OCI-LY3 (cell line): Measurements from ENCODE around the gene SMAD6.

Experiments used
- H2AFZ ChIP-seq: fragments of 200-600, 300-600 bp; shearing (Covaris generic); 2 replicates; pipeline ENCODE4 v1.6.0; 2014; ENCODE audit warnings: antibody characterized with exemption, low read depth, low read length
- H3K27ac ChIP-seq: fragments of 200-600, 300-600 bp; sonication (generic); 2 replicates; pipeline ENCODE4 v1.5.1; 2014; ENCODE audit warnings: mild to moderate bottlenecking, low read length, moderate library complexity, mixed read lengths
- H3K27me3 ChIP-seq: fragments of 200-600, 300-600 bp; sonication (generic); 2 replicates; pipeline ENCODE4 v1.6.1; 2014; ENCODE audit warnings: low read depth, low read length, mixed read lengths
- H3K36me3 ChIP-seq: fragments of 200-600, 300-600 bp; sonication (generic); replicated peaks from 2 replicates; pipeline ENCODE3; 2014; ENCODE audit warnings: low read depth, low read length, mixed read lengths
- H3K4me1 ChIP-seq: fragments of 300-600, 200-600 bp; sonication (generic); 2 replicates; pipeline ENCODE4 v1.6.1; 2014; ENCODE audit warnings: low read length, mixed read lengths
- H3K4me2 ChIP-seq: fragments of 200-600, 300-600 bp; sonication (generic); 2 replicates; pipeline ENCODE4 v1.6.1; 2014; ENCODE audit warnings: low read length, mixed read lengths
- H3K4me3 ChIP-seq: fragments of 300-600, 200-600 bp; sonication (generic); 2 replicates; pipeline ENCODE4 v1.5.1; 2014; ENCODE audit warnings: antibody characterized with exemption, mild to moderate bottlenecking, low read length, moderate library complexity
- H3K79me2 ChIP-seq: fragments of 300-600, 200-600 bp; shearing (Covaris generic); 2 replicates; pipeline ENCODE4 v1.6.1; 2014; ENCODE audit warnings: mild to moderate bottlenecking, low read length, mixed read lengths
- H3K9ac ChIP-seq: fragments of 300-600, 200-600 bp; shearing (Covaris generic); 2 replicates; pipeline ENCODE4 v1.6.0; 2014; ENCODE audit warnings: mild to moderate bottlenecking, low read length, moderate library complexity
- H3K9me3 ChIP-seq: fragments of 200-600, 300-600 bp; shearing (Covaris generic); 2 replicates; pipeline ENCODE4 v1.6.1; 2014; ENCODE audit warnings: low read length, mixed read lengths; ENCODE audit not compliant: insufficient read depth
- H4K20me1 ChIP-seq: fragments of 200-600, 300-600 bp; sonication (generic); 2 replicates; pipeline ENCODE4 v1.6.1; 2016; ENCODE audit warnings: low read length, mixed read lengths; ENCODE audit not compliant: insufficient read depth
- CTCF ChIP-seq: fragments of 200-600, 300-600 bp; sonication (generic); IDR thresholded peaks from 2 replicates; pipeline ENCODE4 v1.5.1; 2014; ENCODE audit warnings: antibody characterized with exemption, low read length, low read depth
- EZH2phosphoT487 ChIP-seq: fragments of 200-600 bp; shearing (Covaris generic); IDR thresholded peaks from 2 replicates; pipeline ENCODE4 v1.6.1; 2018; ENCODE audit warnings: antibody characterized with exemption, mixed run types, low read depth

SMAD6 gene

DNA sequence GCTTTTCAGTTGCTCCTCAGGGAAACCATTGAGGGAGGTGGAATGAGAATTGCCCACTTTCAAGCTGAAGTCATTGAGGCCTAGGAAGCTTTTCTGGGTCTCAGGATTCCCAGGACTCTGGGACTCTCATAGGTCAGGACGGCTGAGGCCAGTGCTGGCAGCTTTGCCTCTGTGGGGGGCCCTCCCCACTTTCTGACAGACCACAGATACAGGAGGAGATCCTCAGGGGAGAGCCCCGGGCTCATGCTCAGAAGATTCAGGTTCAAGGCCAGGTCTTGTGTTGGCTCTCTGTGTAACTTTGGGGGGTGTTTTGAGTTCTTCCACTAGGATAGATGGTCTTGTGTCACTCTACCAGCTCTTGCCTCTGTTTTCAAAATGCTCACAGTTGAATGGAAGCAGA lies 50.0 kb downstream of the SMAD6 start:
- no peak overlapping the region for H3K9ac ChIP-seq
- H3K36me3 ChIP-seq, result no peaks in the 10 kb centered on the region
- peaks cover 4% of the 10 kb centered on the region; the same call in 1 of the 2 replicates for H3K9me3 ChIP-seq
- H3K79me2 ChIP-seq, result no peaks in the 10 kb centered on the region
- no peaks in the 10 kb centered on the region for H4K20me1 ChIP-seq
- no peak overlapping the region for H3K27ac ChIP-seq
- H3K4me1 ChIP-seq, result peaks cover 5% of the 10 kb centered on the region
- TF ChIP-seq EZH2phosphoT487, result no peak
- no peak overlapping the region for H2AFZ ChIP-seq
- H3K27me3 ChIP-seq, result no peaks in the 10 kb centered on the region
- H3K4me3 ChIP-seq, result no peak overlapping the region
- no peak overlapping the region for H3K4me2 ChIP-seq

- H3K79me2 ChIP-seq, result no peaks in the 10 kb centered on the region
- H3K27me3 ChIP-seq, result no peaks in the 10 kb centered on the region
- no peak overlapping the region for H3K27ac ChIP-seq
- H3K9me3 ChIP-seq, result peaks cover 4% of the 10 kb centered on the region; the same call in 1 of the 2 replicates
- H3K4me3 ChIP-seq, result no peak overlapping the region
- H3K4me2 ChIP-seq, result no peak overlapping the region
- TF ChIP-seq CTCF (no peak), EZH2phosphoT487 (no peak)
- H2AFZ ChIP-seq, result no peak overlapping the region
- no peaks in the 10 kb centered on the region for H4K20me1 ChIP-seq
- H3K36me3 ChIP-seq, result no peaks in the 10 kb centered on the region
- H3K4me1 ChIP-seq, result peaks cover 5% of the 10 kb centered on the region
- no peak overlapping the region for H3K9ac ChIP-seq
Measured at GRCh38 chr15:66753687-66754377, 51.8 kb downstream of the SMAD6 start.

DNA sequence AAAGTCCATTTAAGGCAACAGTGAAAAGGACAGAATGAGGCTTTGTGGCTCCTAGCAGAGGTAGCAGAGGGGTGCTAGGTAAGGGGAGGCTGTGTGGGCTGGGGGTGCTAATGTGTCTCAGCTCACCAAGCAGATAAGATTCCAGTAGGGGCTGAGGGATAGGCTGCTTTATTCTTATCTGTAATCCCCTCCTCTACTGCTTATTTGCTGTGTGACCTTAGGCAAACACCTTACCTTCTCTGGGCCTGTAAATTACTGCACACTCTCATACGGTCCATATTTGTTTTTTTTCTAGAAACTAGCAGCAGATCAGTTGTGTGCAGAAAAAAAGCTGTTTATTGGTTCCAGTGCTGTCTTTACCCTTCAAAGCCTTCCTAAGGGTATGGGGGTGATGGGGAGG lies 52.8 kb downstream of the SMAD6 start:
- no peak overlapping the region for H3K9ac ChIP-seq
- no peaks in the 10 kb centered on the region for H3K27me3 ChIP-seq
- H3K27ac ChIP-seq, result no peak overlapping the region
- H3K79me2 ChIP-seq, result no peaks in the 10 kb centered on the region
- H3K4me1 ChIP-seq, result peaks cover 5% of the 10 kb centered on the region
- peaks cover 4% of the 10 kb centered on the region; the same call in 1 of the 2 replicates for H3K9me3 ChIP-seq
- H2AFZ ChIP-seq, result no peak overlapping the region
- no peaks in the 10 kb centered on the region for H4K20me1 ChIP-seq
- no peak overlapping the region for H3K4me3 ChIP-seq
- H3K4me2 ChIP-seq, result no peak overlapping the region
- no peaks in the 10 kb centered on the region for H3K36me3 ChIP-seq
- no peak for TF ChIP-seq EZH2phosphoT487
- no peak for TF ChIP-seq CTCF

- peaks cover 4% of the 10 kb centered on the region; the same call in 1 of the 2 replicates for H3K9me3 ChIP-seq
- no peak overlapping the region for H2AFZ ChIP-seq
- no peak overlapping the region for H3K27ac ChIP-seq
- H3K27me3 ChIP-seq, result no peaks in the 10 kb centered on the region
- H3K9ac ChIP-seq, result no peak overlapping the region
- H4K20me1 ChIP-seq, result no peaks in the 10 kb centered on the region
- H3K4me3 ChIP-seq, result no peak overlapping the region
- H3K36me3 ChIP-seq, result no peaks in the 10 kb centered on the region
- H3K4me2 ChIP-seq, result no peak overlapping the region
- peaks cover 5% of the 10 kb centered on the region for H3K4me1 ChIP-seq
- no peak for TF ChIP-seq EZH2phosphoT487
- TF ChIP-seq CTCF, result no peak
- H3K79me2 ChIP-seq, result no peaks in the 10 kb centered on the region
Measured at GRCh38 chr15:66755298-66756068, 53.4 kb downstream of the SMAD6 start.
